Adrenal gland (tissue), 5 donors: ENCODE data around the gene FGF6.

ENCODE experiments used
- POLR2A ChIP-seq, 2 donors: fragments of 450-650 bp; IDR thresholded peaks; one replicate each; pipeline ENCODE4 v1.6.1; 2017; ENCODE audit warnings: antibody characterized with exemption in 2 of 2, mild to moderate bottlenecking in 2 of 2, moderate library complexity in 1 of 2
- TF ChIP-seq, protein P1 (sequence below), 6 experiments: fragments of 450-650 bp in 4 of 6; fragments of 200-600 bp in 2 of 6; sonication (generic) in 1 of 6; IDR thresholded peaks; 1 replicate in 5 of 6; 2 replicates in 1 of 6; pipeline versions ENCODE4 v1.5.1 to v1.8.0; 2016 to 2021; ENCODE audit warnings: antibody characterized with exemption in 6 of 6, mild to moderate bottlenecking in 2 of 6, moderate library complexity in 1 of 6
- donor health status: DM: no; HTN: no; CAD: no.

DNA sequence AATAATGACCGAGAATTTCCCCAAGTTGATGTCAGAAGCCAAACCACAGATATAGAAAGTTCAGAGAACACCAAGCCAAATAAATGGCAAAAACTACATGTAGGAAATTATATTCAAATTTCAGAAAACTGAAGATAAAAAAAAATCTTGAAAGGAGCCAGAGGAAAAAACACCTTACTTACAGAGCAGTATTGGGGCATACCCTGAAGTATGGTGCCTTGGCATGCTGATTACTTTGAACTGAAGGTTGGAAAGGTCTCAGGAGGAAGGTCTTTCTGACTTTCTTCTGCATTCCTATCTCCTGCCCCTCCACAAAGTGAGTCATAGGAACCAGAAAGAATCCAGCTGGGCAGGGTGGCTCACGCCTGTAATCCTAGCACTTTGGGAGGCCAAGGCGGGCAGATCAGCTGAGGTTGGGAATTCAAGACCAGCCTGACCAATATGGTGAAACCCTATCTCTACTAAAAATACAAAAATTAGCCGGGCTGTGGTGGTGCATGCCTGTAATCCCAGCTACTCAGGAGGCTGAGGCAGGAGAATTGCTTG is 8.8 kb upstream of the FGF6 start:
- TF ChIP-seq, protein P1, sequence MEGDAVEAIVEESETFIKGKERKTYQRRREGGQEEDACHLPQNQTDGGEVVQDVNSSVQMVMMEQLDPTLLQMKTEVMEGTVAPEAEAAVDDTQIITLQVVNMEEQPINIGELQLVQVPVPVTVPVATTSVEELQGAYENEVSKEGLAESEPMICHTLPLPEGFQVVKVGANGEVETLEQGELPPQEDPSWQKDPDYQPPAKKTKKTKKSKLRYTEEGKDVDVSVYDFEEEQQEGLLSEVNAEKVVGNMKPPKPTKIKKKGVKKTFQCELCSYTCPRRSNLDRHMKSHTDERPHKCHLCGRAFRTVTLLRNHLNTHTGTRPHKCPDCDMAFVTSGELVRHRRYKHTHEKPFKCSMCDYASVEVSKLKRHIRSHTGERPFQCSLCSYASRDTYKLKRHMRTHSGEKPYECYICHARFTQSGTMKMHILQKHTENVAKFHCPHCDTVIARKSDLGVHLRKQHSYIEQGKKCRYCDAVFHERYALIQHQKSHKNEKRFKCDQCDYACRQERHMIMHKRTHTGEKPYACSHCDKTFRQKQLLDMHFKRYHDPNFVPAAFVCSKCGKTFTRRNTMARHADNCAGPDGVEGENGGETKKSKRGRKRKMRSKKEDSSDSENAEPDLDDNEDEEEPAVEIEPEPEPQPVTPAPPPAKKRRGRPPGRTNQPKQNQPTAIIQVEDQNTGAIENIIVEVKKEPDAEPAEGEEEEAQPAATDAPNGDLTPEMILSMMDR (IDR thresholded peaks at IDR 0.05) = no peak
- TF ChIP-seq POLR2A (IDR thresholded peaks at IDR 0.05) = no peak
